Ovary (tissue), 10 donors: ENCODE data around the gene COPE. TPM values are rescaled to one million over a fixed set of nuclear protein-coding genes. Genes with fewer than 3 reads are reported as not detected.
A peak's percentile ranks its signal among the peaks of the same experiment; 100 is the strongest.

Source experiments
- DNase-seq, 5 donors: peaks; one replicate each; pipeline ENCODE4 v3.0.0-alpha.2; 2019 to 2020
- H3K27ac ChIP-seq, 2 donors: fragments of 200-600 bp; one replicate each; pipeline versions ENCODE4 v1.5.1 to v1.8.0; 2019 to 2022
- H3K27me3 ChIP-seq: fragments of 200-600 bp; one replicate; pipeline ENCODE4 v1.8.0; 2022
- H3K36me3 ChIP-seq: fragments of 200-600 bp; sonication (generic); one replicate; pipeline ENCODE4 v1.5.1; 2019
- H3K4me1 ChIP-seq: one replicate; pipeline ENCODE4 v1.8.1; 2013; ENCODE audit warnings: mild to moderate bottlenecking, moderate library complexity; ENCODE audit not compliant: insufficient read depth
- H3K4me3 ChIP-seq: fragments of 200-600 bp; sonication (generic); one replicate; pipeline ENCODE4 v1.5.1; 2017
- H3K9me3 ChIP-seq, 2 donors: fragments of 200-600 bp in 1 of 2; sonication (generic) in 1 of 2; one replicate each; pipeline versions ENCODE4 v1.5.1 to v1.8.1; 2013 to 2019; ENCODE audit warnings: mild to moderate bottlenecking in 1 of 2, moderate library complexity in 1 of 2
- EP300 ChIP-seq: sonication (generic); formaldehyde crosslinking; IDR thresholded peaks from one replicate; pipeline ENCODE4 v1.6.1; 2017; ENCODE audit warnings: antibody characterized with exemption
- POLR2A ChIP-seq: fragments of 450-650 bp; IDR thresholded peaks from one replicate; pipeline ENCODE4 v1.6.1; 2017; ENCODE audit warnings: antibody characterized with exemption, mild to moderate bottlenecking, moderate library complexity
- WGBS, 3 donors: extraction: QIAGEN DNeasy Blood & Tissue Kit in 1 of 3; methylation state at CpG; one replicate each; pipeline versions ENCODE4 v1.1.5 to v1.1.7; 2013 to 2017; 5-methylcytosine and 5-hydroxymethylcytosine counted together
- intact Hi-C, 4 donors: fragments of 100-400 bp; cut with DNase I; formaldehyde crosslinking; loops; one replicate each; pipeline versions ENCODE4 v1.11.0 to v1.15.1; 2022 to 2023
- long read RNA-seq, 3 donors: library from polyadenylated mRNA in 2 of 3; unstranded in 2 of 3; transcript quantifications; one replicate each; pipeline ENCODE4 v2.0.0 and lab custom pipeline, GENCODE V29; 2021 to 2026
- polyA plus RNA-seq, 2 donors: library from polyadenylated mRNA; stranded (reverse); fragments of 200-250 nt in 1 of 2; fragments of 350-450 nt in 1 of 2; fragmentation: Illumina TruSeq in 1 of 2; extraction: RNeasy Lipid Tissue Mini Kit (QIAGEN cat#74804) in 1 of 2; gene quantifications; one replicate each; pipeline ENCODE4 v1.2.3, GENCODE V29; 2013 to 2014
- total RNA-seq, 7 donors: library from RNA; depleted of rRNA in 2 of 7; stranded (reverse); fragments of >200 nt in 2 of 7; fragmentation: NEBNext Ultra II Directional in 3 of 7; extraction: Animal tissue kit (Norgen Biotek cat#: 25700) in 3 of 7; gene quantifications; one replicate each; pipeline versions ENCODE4 v1.1.0 to v1.2.4, GENCODE V29; 2016 to 2023
- TF ChIP-seq, protein P1 (sequence below), 3 donors: fragments of 450-650 bp in 2 of 3; fragments of 200-600 bp in 1 of 3; IDR thresholded peaks; one replicate each; pipeline versions ENCODE4 v1.5.1 to v1.8.0; 2016 to 2022; ENCODE audit warnings: antibody characterized with exemption in 3 of 3, mild to moderate bottlenecking in 1 of 3
- donor health status: DM: no; HTN: no; CAD: no; lungs with moderate emphysema.
- donor health status: DM: no; HTN: no; CAD: no.
- donor health status: Bipolar disorder and iron deficiency.
- donor health status: DM: yes; HTN: yes; CAD: no.
- donor health status: DM: no; HTN: no; CAD: no.
- donor health status: DM: yes; HTN: yes; CAD: no.

The COPE gene
- total RNA-seq (100 to 1,000 TPM; 101 to 140 (median 115) TPM), polyA plus RNA-seq (100 to 1,000 TPM in 1 of 2 donors, 10 to 100 TPM in 1; 11.3 to 126 TPM)
- long read RNA-seq, donor 1, transcript COPE-202 (9 exons, 948 nt) = minor isoform, 5 of 452 reads
- long read RNA-seq, donor 1, transcript COPE-201 (10 exons, 1,141 nt) = major isoform, 389 of 452 reads
- long read RNA-seq, donor 1, partial matches to known transcripts = 27 of 452 reads
- long read RNA-seq, donor 1, other reads (novel, unspliced or antisense) = 30 of 452 reads
- long read RNA-seq, donor 2, transcript COPE-201 (10 exons, 1,141 nt) = major isoform, 108 of 157 reads
- long read RNA-seq, donor 2, partial matches to known transcripts = 41 of 157 reads
- long read RNA-seq, donor 2, other reads (novel, unspliced or antisense) = 5 of 157 reads
- long read RNA-seq, donor 3, transcript COPE-201 (10 exons, 1,141 nt) = major isoform, 208 of 237 reads
- long read RNA-seq, donor 3, partial matches to known transcripts = 16 of 237 reads
- long read RNA-seq, donor 3, other reads (novel, unspliced or antisense) = 9 of 237 reads

DNA sequence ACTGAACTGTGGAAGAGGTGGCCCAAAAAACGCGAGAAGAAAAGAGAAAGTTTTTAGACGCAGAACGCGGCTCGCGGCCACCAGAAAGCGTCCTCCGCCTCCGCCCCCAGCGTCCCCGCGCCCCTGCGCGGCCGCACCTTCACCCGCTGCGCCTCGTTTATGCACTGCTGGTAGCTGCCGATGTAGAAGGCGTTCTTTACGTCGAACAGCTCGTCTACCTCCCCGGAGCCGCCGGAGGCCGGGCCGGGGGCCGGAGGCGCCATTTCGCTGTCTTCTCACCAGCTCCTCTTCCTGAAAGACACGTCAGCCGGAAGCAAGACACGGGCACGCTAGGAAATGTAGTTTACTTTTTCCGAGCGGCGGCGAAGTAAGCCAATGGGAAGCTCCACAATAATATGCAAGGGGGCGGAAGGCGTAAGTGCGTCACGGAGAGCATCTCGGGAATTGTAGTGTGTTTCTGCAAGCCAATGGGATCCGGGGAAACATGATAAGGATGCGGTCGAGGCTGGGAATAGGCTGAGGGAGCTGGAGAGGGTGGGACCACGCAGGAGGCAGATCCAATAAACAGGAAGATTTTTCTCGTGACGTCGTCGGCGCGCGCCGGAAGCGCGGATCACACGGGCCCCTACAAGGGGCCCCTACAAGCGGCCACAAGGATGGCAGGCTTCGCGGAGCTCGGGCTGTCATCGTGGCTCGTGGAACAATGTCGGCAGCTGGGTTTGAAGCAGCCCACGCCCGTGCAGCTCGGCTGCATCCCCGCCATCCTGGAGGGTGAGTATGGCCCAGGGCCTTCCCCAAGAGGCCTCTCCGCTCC, at the start of gene COPE, which contains the start of gene DDX49:
COPE (minus strand) TSS at position 302 of the 814 bp plus-strand sequence; CDS start at position 263, 39 bp downstream.
DDX49 (plus strand) TSS at position 630 of the 814 bp plus-strand sequence; CDS start at position 657, 27 bp downstream.
- Histone ChIP-seq H3K4me1 (peaks cover 6% of the 10 kb centered on the region), H3K36me3 (no peaks in the 10 kb centered on the region), H3K9me3 (no peaks in the 10 kb centered on the region), H3K27ac (peak within 1 kb of the TSS; percentile 30 to 57), H3K27me3 (no peaks in the 10 kb centered on the region), H3K4me3 (peak within 1 kb of the TSS; percentile 79)
- TF ChIP-seq EP300 (no peak), POLR2A (peak; percentile 91)
- TF ChIP-seq, protein P1, sequence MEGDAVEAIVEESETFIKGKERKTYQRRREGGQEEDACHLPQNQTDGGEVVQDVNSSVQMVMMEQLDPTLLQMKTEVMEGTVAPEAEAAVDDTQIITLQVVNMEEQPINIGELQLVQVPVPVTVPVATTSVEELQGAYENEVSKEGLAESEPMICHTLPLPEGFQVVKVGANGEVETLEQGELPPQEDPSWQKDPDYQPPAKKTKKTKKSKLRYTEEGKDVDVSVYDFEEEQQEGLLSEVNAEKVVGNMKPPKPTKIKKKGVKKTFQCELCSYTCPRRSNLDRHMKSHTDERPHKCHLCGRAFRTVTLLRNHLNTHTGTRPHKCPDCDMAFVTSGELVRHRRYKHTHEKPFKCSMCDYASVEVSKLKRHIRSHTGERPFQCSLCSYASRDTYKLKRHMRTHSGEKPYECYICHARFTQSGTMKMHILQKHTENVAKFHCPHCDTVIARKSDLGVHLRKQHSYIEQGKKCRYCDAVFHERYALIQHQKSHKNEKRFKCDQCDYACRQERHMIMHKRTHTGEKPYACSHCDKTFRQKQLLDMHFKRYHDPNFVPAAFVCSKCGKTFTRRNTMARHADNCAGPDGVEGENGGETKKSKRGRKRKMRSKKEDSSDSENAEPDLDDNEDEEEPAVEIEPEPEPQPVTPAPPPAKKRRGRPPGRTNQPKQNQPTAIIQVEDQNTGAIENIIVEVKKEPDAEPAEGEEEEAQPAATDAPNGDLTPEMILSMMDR (IDR thresholded peaks at IDR 0.05) = peak in 1 of 3 donors; percentile 23
- intact Hi-C loops = no loop called here
- DNase-seq = peak; percentile 94 to 98 (median 97)
- 0 to 1% (median 0%) methylated on average over 69 to 72 of the region's 72 CpGs for WGBS, 3 donors

DNA sequence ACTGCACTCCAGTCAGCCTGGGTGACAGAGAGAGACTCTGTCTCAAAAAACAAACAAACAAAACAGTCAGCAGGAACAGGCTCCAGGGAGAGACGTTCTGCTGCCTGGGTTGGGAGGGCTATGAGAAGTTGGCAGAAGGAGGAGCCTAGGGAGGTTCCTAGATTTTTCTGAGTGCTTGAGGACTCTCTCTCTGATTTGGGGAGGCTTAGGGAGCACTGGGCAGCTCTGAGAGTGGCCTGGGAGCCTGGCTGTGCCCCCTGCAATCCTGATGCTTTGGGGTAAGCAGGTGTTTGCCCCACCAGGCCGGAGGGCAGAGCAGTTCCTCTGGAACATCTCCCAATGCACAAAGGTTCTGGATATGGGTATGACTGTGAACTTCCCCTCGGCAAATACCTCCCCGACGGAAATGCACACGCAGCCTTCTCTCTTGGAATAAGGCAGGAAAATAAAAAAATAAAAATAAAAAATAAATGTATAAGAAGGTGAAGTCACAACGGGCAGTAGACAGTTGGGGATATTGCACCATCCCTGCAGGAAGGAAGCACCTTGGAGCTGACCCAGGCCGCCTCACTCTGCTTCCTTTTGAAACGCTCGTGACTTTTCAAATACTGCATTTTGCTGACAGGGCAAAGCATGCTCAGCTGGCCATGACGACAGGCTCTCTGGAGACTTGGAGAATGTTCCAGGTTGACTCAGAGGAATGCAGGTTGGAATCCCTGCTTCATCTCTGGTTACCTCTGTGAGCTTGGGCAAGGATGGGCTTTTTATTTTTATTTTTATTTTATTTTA, 48.4 kb upstream of the COPE start:
- Histone ChIP-seq H3K36me3 (no peaks in the 10 kb centered on the region), H3K27ac (no peak overlapping the region), H3K4me3 (no peak overlapping the region), H3K27me3 (no peaks in the 10 kb centered on the region), H3K4me1 (peaks cover 2% of the 10 kb centered on the region), H3K9me3 (no peaks in the 10 kb centered on the region)
- TF ChIP-seq, protein P1 (IDR thresholded peaks at IDR 0.05) = no peak
- no peak for TF ChIP-seq POLR2A
- TF ChIP-seq EP300 = no peak
- peak in 1 of 5 donors; percentile 53 for DNase-seq
- 36 to 53% (median 44%) methylated on average over 11 of the region's 11 CpGs for WGBS, 3 donors
- intact Hi-C loops = no loop called here

DNA sequence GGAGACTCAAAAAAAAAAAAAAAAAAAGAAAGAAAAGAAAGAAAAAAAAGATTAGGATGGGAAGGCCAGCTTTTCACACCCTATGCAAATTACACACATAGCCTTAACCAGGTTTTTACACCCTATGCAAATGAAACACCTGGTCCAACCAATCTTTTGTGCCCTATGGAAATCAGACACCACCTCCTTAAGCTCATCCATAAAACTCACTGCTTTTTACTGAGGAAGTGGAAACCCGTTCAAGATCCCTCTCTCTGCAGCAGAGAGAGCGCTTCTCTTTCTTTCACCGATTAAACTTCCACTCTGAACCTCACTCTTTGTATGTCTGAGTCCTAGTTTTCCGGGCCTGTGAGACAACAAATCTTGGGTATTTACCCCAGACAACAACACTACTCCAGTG, 47.1 kb upstream of the COPE start:
- intact Hi-C loops = no loop called here
- no peaks in the 10 kb centered on the region for H3K27me3 ChIP-seq
- no peaks in the 10 kb centered on the region for H3K36me3 ChIP-seq
- DNase-seq = no peak
- 40 to 69% (median 50%) methylated on average over 4 of the region's 4 CpGs for WGBS, 3 donors
- H3K4me1 ChIP-seq = no peaks in the 10 kb centered on the region
- no peaks in the 10 kb centered on the region for H3K9me3 ChIP-seq
- no peak overlapping the region for H3K4me3 ChIP-seq
- H3K27ac ChIP-seq = no peak overlapping the region
- no peak for TF ChIP-seq EP300
- no peak for TF ChIP-seq POLR2A
- TF ChIP-seq, protein P1 (IDR thresholded peaks at IDR 0.05) = no peak

DNA sequence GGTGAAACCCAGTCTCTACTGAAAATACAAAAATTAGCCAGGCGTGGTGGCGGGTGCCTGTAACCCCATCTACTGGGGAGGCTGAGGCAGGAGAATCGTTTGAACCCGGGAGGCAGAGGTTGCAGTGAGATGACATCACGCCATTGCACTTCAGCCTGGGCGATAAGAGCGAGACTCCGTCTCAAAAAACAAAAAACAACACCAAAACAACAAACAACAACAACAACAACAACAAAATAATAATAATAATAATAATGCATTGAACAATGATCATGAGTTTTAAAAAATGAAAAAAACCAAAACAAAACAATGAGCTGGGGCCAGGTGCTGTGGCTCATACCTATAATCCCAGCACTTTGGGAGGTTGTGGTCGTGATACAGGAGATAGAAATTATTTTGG, 44.9 kb upstream of the COPE start:
- H3K9me3 ChIP-seq = no peaks in the 10 kb centered on the region
- H3K27me3 ChIP-seq = no peaks in the 10 kb centered on the region
- intact Hi-C loops = no loop called here
- TF ChIP-seq POLR2A (no peak), EP300 (no peak)
- TF ChIP-seq, protein P1 (IDR thresholded peaks at IDR 0.05) = no peak
- no peak for DNase-seq
- no peaks in the 10 kb centered on the region for H3K4me1 ChIP-seq
- WGBS, 3 donors = 88 to 90% (median 89%) methylated on average over 9 of the region's 9 CpGs
- no peak overlapping the region for H3K4me3 ChIP-seq
- H3K36me3 ChIP-seq = no peaks in the 10 kb centered on the region
- H3K27ac ChIP-seq = no peak overlapping the region
